Astrocyte of the cerebellum (primary cell): ENCODE data around the gene RUNDC1.

ENCODE experiments used
- DNase-seq: peaks from one replicate; pipeline ENCODE4 v3.0.0-alpha.2; 2011; ENCODE audit warnings: low read depth
- H3K4me3 ChIP-seq: 2 replicates; pipeline ENCODE4 v1.5.1; 2011; ENCODE audit warnings: mild to moderate bottlenecking, low read depth, low read length, moderate library complexity
- CTCF ChIP-seq: IDR thresholded peaks from 2 replicates; pipeline ENCODE4 v1.5.1; 2012; ENCODE audit warnings: low read length, low read depth, moderate library complexity, mild to moderate bottlenecking; ENCODE audit errors: missing control alignments
- in situ Hi-C: cut with HindIII; loops from 2 replicates; pipeline ENCODE4 v1.10.0; 2017; ENCODE audit warnings: low sequenced_read_pairs

Gene RUNDC1

DNA sequence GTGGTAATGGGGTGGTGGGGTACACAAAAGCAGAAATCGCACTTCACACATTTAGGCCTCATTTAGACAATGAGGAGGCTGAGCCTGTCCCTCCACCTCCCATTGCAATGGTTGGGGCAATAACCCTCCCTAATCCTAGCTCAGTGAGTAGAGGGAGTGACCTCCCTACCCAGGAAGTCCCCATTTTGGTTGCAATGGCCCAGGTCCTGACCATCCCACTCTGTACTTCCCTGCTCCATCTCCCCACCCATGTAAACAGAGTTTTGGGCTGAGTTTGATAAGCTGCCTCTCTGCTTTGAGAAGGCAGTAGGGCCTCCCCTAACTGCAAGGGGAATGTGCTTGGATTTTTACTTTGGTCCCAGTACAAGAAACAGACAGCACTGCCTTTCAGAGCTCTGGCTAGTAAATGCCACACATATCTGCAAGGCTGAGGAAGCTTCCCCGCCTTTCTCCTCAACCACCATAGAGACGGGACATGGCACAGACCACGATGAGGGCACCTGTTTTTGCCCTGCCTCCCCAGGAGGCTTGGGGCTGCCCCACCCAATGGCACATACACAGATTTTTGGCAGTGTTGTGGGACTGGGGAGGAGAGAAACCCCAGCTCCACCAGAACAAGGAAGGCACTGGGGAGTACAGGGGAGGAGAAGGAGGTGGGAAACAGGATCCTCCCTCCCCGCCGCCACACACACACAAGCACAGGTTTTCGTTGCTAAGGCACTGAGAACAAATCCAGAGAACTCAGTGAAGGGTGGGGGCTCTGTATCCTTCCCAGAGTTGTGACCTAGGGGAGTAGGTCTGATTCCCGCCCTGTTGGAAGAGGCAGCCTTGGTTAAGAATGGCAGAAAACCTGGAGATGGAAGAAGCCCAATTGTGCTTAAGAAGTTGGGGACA is 34.5 kb downstream of the RUNDC1 start:
- no peak for TF ChIP-seq CTCF
- H3K4me3 ChIP-seq, result no peak overlapping the region
- DNase-seq, result no peak
- in situ Hi-C loops, result loop anchor here (5.0 kb wide), 1 partner anchor 38 kb away; no protein-coding TSS in a partner anchor

- in situ Hi-C loops, result loop anchor here (5.0 kb wide), 1 partner anchor 38 kb away; no protein-coding TSS in a partner anchor
- no peak for DNase-seq
- H3K4me3 ChIP-seq, result no peak overlapping the region
- TF ChIP-seq CTCF, result no peak
Measured at GRCh38 chr17:43015579-43015978, 35.2 kb downstream of the RUNDC1 start.

- DNase-seq, result no peak
Measured at GRCh38 chr17:43016216-43016615, 35.9 kb downstream of the RUNDC1 start.

GRCh38 chr17:43018008-43018853 is 37.9 kb downstream of the RUNDC1 start:
- TF ChIP-seq CTCF, result no peak
- H3K4me3 ChIP-seq, result no peak overlapping the region
- DNase-seq, result no peak
- in situ Hi-C loops, result loop anchor here (5.0 kb wide), 1 partner anchor 41 kb away; no protein-coding TSS in a partner anchor

More at GRCh38 chr17:43016216-43016615, 35.9 kb downstream of the RUNDC1 start:
- TF ChIP-seq CTCF, result no peak
- H3K4me3 ChIP-seq, result no peak overlapping the region
- in situ Hi-C loops, result loop anchor here (5.0 kb wide), 1 partner anchor 39 kb away; no protein-coding TSS in a partner anchor

DNA sequence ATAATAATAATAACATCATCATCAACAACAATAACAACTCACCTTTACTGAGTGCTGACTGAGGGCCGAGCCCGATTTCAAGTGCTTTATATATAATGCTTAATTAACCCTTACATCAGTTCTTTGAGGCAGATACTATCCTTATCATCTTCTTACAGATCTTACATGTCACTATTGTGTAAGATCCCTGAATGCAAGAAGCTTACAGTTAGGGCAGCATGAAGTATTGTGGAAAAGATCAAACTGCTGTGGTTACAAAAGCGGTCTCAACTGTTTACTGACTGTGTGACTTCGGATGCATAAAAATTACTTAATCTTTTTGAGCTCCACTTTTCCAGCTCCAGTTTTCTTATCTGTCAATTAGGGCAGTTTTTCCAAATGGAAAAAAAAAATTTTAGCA is 38.6 kb downstream of the RUNDC1 start:
- in situ Hi-C loops, result loop anchor here (5.0 kb wide), 1 partner anchor 42 kb away; no protein-coding TSS in a partner anchor
- no peak for TF ChIP-seq CTCF
- H3K4me3 ChIP-seq, result no peak overlapping the region
- no peak for DNase-seq

DNA sequence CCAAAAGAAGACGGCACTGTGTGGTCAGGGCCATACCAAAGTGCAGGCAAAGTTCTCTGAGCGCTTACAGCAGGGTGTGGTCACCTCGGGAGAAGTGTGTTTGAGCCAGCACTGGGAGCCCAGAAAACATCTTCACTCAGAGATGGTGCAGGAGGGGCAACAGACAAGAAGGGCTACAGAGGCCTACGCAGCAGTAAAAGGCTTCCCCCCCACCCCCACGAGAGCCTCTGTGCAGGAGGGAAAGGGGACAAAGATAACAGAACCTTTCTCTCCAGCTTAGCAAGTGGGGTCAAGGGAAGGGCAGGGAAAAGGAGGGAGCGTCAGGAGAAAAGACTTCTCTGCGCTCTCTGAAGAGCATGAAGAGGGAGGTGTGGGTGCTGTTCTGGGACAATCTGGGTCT is 39.1 kb downstream of the RUNDC1 start:
- TF ChIP-seq CTCF, result no peak
- in situ Hi-C loops, result loop anchor here (5.0 kb wide), 1 partner anchor 42 kb away; no protein-coding TSS in a partner anchor
- DNase-seq, result no peak
- H3K4me3 ChIP-seq, result no peak overlapping the region
